Upper lobe of left lung (tissue), 6 donors: Measurements from ENCODE around the gene IRX3. TPM values are rescaled to one million over a fixed set of nuclear protein-coding genes. Genes with fewer than 3 reads are reported as not detected.
A peak's percentile ranks its signal among the peaks of the same experiment; 100 is the strongest.

ENCODE experiments used
- ATAC-seq, 2 donors: fragments of 200-7000 bp; cut with Tn5 transposase; one replicate each; pipeline ENCODE4 v1.9.1; 2022; ENCODE audit warnings: mild to moderate bottlenecking in 2 of 2, moderate library complexity in 2 of 2; ENCODE audit not compliant: low FRiP score in 2 of 2
- DNase-seq, 2 donors: peaks; one replicate each; pipeline ENCODE4 v3.0.0-alpha.2; 2019 to 2020
- H3K27ac ChIP-seq, 4 donors: fragments of 200-600 bp; sonication (generic); one replicate each; pipeline ENCODE4 v1.5.1; 2016 to 2019
- H3K27me3 ChIP-seq, 4 donors: fragments of 200-600 bp; sonication (generic); one replicate each; pipeline ENCODE4 v1.5.1; 2017 to 2019
- H3K36me3 ChIP-seq, 4 donors: fragments of 200-600 bp; sonication (generic); one replicate each; pipeline ENCODE4 v1.5.1; 2016 to 2019
- H3K4me1 ChIP-seq, 4 donors: fragments of 200-600 bp; sonication (generic); one replicate each; pipeline ENCODE4 v1.5.1; 2018 to 2019
- H3K4me3 ChIP-seq, 4 donors: fragments of 200-600 bp; sonication (generic); one replicate each; pipeline ENCODE4 v1.5.1; 2017 to 2019; ENCODE audit warnings: mild to moderate bottlenecking in 2 of 4, moderate library complexity in 1 of 4
- H3K9me3 ChIP-seq, 4 donors: fragments of 200-600 bp; sonication (generic); one replicate each; pipeline ENCODE4 v1.5.1; 2018 to 2019
- CTCF ChIP-seq, 6 experiments: fragments of 450-650 bp in 4 of 6; fragments of 200-600 bp in 2 of 6; sonication (generic) in 2 of 6; IDR thresholded peaks; one replicate each; pipeline ENCODE4 v1.5.1; 2016 to 2019; ENCODE audit warnings: antibody characterized with exemption in 6 of 6
- EP300 ChIP-seq, 4 donors: sonication (generic); formaldehyde crosslinking; IDR thresholded peaks; one replicate each; pipeline ENCODE4 v1.5.1; 2017; ENCODE audit warnings: antibody characterized with exemption in 4 of 4, control low read depth in 2 of 4
- POLR2A ChIP-seq, 4 donors: fragments of 450-650 bp; IDR thresholded peaks; one replicate each; pipeline ENCODE4 v1.5.1; 2016 to 2017; ENCODE audit warnings: antibody characterized with exemption in 4 of 4, mild to moderate bottlenecking in 2 of 4
- POLR2AphosphoS5 ChIP-seq, 2 donors: sonication (generic); formaldehyde crosslinking; IDR thresholded peaks; one replicate each; pipeline ENCODE4 v1.5.1; 2017; ENCODE audit warnings: antibody characterized with exemption in 2 of 2
- WGBS, 2 donors: methylation state at CpG; one replicate each; pipeline ENCODE4 v1.1.5; 2017 to 2018; 5-methylcytosine and 5-hydroxymethylcytosine counted together
- total RNA-seq, 6 donors: library from RNA; depleted of rRNA in 4 of 6; stranded (reverse); fragments of >200 nt in 4 of 6; gene quantifications; one replicate each; pipeline versions ENCODE4 v1.1.0 to v1.2.1, GENCODE V29; 2016 to 2021
- donor health status: DM: no; HTN: no; CAD: no; lungs with moderate emphysema.
- donor health status: DM: no; HTN: yes; CAD: no; lungs with severe emphysema.

Gene IRX3
- total RNA-seq, 6 donors from 2014 or later: 50.9 to 157 (median 61.3) TPM

DNA sequence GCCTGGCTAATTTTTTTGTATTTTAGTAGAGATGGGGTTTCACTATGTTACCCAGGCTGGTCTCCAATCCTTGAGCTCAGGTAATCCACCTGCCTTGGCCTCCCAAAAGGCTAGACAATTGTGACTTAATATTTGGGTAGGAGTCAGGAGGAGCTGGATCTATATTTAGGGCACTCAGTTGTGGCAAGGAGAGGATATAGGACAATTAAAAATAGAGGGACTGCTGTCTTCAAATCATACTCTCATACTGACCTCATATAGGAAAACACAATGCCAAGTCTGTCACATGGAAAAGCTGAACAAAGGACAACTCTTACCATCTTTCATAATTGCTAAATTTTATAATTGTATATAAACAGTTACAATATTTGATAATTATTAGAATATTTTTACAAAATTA is 17.1 kb downstream of the IRX3 start:
- Histone ChIP-seq H3K27ac (no peak overlapping the region), H3K9me3 (peaks cover 0 to 2% (median 0%) of the 10 kb centered on the region in 4 donors), H3K27me3 (no peaks in the 10 kb centered on the region), H3K4me1 (peaks cover 0 to 10% (median 6%) of the 10 kb centered on the region in 4 donors), H3K4me3 (no peak overlapping the region), H3K36me3 (no peaks in the 10 kb centered on the region)
- no peak for TF ChIP-seq POLR2A (IDR thresholded peaks at IDR 0.05)
- DNase-seq (no peak), ATAC-seq (no peak)

DNA sequence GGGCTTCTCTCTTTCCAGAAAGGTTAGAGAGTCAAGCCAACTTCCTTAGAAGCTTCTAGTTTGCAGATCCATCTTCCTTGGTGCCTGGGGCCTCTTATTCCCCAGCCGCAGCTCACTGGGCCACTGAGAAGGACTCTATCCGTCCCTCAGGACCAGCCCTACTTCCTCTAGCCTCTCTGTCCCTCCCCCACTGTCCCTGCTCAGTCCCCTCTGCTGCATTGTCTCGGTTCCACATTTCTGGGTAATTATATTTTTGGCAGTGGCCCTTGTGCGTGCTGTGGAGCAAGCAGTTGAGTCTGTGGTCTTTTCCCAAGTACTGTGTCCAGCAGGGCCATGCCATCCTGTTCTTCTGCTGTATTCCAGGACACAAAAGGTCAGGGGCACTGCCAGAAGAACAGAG is 17.8 kb downstream of the IRX3 start:
- Histone ChIP-seq H3K9me3 (peaks cover 0 to 2% (median 0%) of the 10 kb centered on the region in 4 donors), H3K4me3 (no peak overlapping the region), H3K36me3 (no peaks in the 10 kb centered on the region), H3K27me3 (no peaks in the 10 kb centered on the region), H3K4me1 (peaks cover 0 to 10% (median 6%) of the 10 kb centered on the region in 4 donors), H3K27ac (no peak overlapping the region)
- DNase-seq (no peak), ATAC-seq (no peak)
- WGBS, 2 donors: 63 to 65% methylated on average over 4 of the region's 4 CpGs
- TF ChIP-seq POLR2A (IDR thresholded peaks at IDR 0.05) (no peak), EP300 (IDR thresholded peaks at IDR 0.05) (no peak), POLR2AphosphoS5 (IDR thresholded peaks at IDR 0.05) (no peak), CTCF (IDR thresholded peaks at IDR 0.05) (no peak)

- H3K27me3 ChIP-seq: no peaks in the 10 kb centered on the region
- H3K4me1 ChIP-seq: peaks cover 0 to 10% (median 6%) of the 10 kb centered on the region in 4 donors
- DNase-seq (no peak), ATAC-seq (no peak)
- WGBS, 2 donors: 86 to 90% methylated on average over 7 of the region's 7 CpGs
- TF ChIP-seq POLR2AphosphoS5 (IDR thresholded peaks at IDR 0.05): no peak
- TF ChIP-seq POLR2A (IDR thresholded peaks at IDR 0.05): no peak
- H3K36me3 ChIP-seq: no peaks in the 10 kb centered on the region
- H3K27ac ChIP-seq: no peak overlapping the region
- no peak overlapping the region for H3K4me3 ChIP-seq
- H3K9me3 ChIP-seq: peaks cover 0 to 2% (median 0%) of the 10 kb centered on the region in 4 donors
Measured at GRCh38 chr16:54268340-54268739, 18.2 kb downstream of the IRX3 start.

GRCh38 chr16:54266363-54266955 is 20.1 kb downstream of the IRX3 start:
- no peaks in the 10 kb centered on the region for H3K27me3 ChIP-seq
- H3K27ac ChIP-seq: peak overlapping the region in 1 of 4 donors; percentile 17
- DNase-seq: peak in 1 of 2 donors; percentile 38
- peaks cover 0 to under 1% (median 0%) of the 10 kb centered on the region in 4 donors for H3K9me3 ChIP-seq
- no peak overlapping the region for H3K4me3 ChIP-seq
- peaks cover 0 to 10% (median 6%) of the 10 kb centered on the region in 4 donors for H3K4me1 ChIP-seq
- 50 to 56% methylated on average over 4 of the region's 4 CpGs for WGBS, 2 donors
- peak; percentile 65 to 69 for ATAC-seq
- TF ChIP-seq CTCF (IDR thresholded peaks at IDR 0.05) (no peak), EP300 (IDR thresholded peaks at IDR 0.05) (peak in 2 of 4 donors; percentile 29 to 68), POLR2A (IDR thresholded peaks at IDR 0.05) (peak in 1 of 4 donors; percentile 18), POLR2AphosphoS5 (IDR thresholded peaks at IDR 0.05) (peak in 1 of 2 donors; percentile 68)
- no peaks in the 10 kb centered on the region for H3K36me3 ChIP-seq

DNA sequence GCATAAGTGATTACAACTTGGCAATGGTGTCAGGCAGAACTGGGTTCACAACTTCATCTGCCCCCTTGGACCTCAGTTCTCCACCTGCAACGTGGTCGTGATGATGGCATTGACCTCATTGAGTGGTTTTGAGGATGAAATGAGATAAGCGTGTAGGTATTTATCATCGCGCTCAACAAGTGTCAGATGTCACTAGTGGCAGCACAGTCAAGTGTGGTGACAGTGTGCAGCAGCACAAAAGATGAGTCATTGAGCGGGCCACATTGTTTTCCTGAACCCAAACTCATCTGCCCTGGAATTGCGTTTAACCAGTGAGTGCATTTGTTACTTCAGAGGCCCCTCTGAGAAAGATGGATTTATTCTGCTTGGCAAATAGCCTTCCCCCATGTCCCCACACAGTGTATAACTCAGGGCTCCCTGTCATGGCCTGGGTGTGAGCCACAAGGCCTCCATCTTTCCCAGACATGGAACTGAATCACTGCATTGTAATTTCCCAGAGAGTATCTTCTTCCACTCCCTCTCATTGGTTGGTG is 20.9 kb downstream of the IRX3 start:
- no peaks in the 10 kb centered on the region for H3K36me3 ChIP-seq
- WGBS, 2 donors: 75 to 81% methylated on average over 6 to 7 of the region's 7 CpGs
- DNase-seq (no peak), ATAC-seq (peak in 1 of 2 donors; percentile 19)
- H3K9me3 ChIP-seq: no peaks in the 10 kb centered on the region
- H3K27me3 ChIP-seq: no peaks in the 10 kb centered on the region
- TF ChIP-seq EP300 (IDR thresholded peaks at IDR 0.05) (no peak), POLR2A (IDR thresholded peaks at IDR 0.05) (no peak), POLR2AphosphoS5 (IDR thresholded peaks at IDR 0.05) (no peak), CTCF (IDR thresholded peaks at IDR 0.05) (no peak)
- H3K4me3 ChIP-seq: no peak overlapping the region
- peak overlapping the region in 1 of 4 donors; percentile 17 for H3K27ac ChIP-seq
- H3K4me1 ChIP-seq: peaks cover 0 to 10% (median 6%) of the 10 kb centered on the region in 4 donors

DNA sequence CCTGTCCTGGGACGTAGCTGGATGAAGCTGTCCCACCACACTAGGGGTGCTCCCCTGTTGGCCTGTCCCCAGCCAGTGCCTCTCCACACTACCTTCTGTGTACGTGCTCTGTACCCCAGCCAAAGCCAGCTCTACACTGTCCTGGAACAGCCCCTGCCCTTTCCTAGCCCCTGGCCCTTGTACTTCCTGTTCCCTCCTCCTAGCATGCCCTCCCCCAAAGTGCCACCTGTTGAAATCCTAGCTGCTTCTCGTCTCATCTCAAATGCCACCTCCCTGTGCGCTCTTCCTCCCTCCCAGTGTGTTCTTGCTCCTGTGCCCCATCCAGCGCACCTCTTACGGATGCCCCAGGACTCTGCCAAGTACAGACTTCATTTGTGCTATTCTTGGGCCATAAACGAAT is 33.5 kb downstream of the IRX3 start:
- peak in 1 of 2 donors; percentile 6 for ATAC-seq
- WGBS, 2 donors: 80 to 82% methylated on average over 6 to 7 of the region's 7 CpGs
- no peaks in the 10 kb centered on the region for H3K4me1 ChIP-seq

More for the DNA sequence above, 33.5 kb downstream of the IRX3 start:
- Histone ChIP-seq H3K9me3 (no peaks in the 10 kb centered on the region), H3K4me3 (no peak overlapping the region), H3K36me3 (no peaks in the 10 kb centered on the region), H3K27me3 (no peaks in the 10 kb centered on the region), H3K27ac (no peak overlapping the region)
- TF ChIP-seq EP300 (IDR thresholded peaks at IDR 0.05): no peak
- TF ChIP-seq POLR2A (IDR thresholded peaks at IDR 0.05): no peak
- TF ChIP-seq POLR2AphosphoS5 (IDR thresholded peaks at IDR 0.05): no peak
- TF ChIP-seq CTCF (IDR thresholded peaks at IDR 0.05): no peak
- DNase-seq: no peak
